Renal cortex interstitium (tissue), 11 donors: Measurements from ENCODE around the gene ADAP2. TPM values are rescaled to one million over a fixed set of nuclear protein-coding genes. Genes with fewer than 3 reads are reported as not detected.
"Not testable (repeated sequence)": the region's sequence is repeated elsewhere in the genome, so short reads cannot be mapped to it uniquely, and the experiment has no call there.

ENCODE experiments used
- DNase-seq, 11 donors: peaks; one replicate each; pipeline ENCODE4 v3.0.0-alpha.2; 2013; ENCODE audit warnings: low read depth in 9 of 11, low spot score in 4 of 11; ENCODE audit errors: extremely low read depth in 1 of 11
- polyA plus RNA-seq, 3 donors: library from polyadenylated mRNA; unstranded; fragments of 120-200 nt; gene quantifications; one replicate each; pipeline ENCODE4 v1.2.1, GENCODE V29; 2013; ENCODE audit not compliant: insufficient read length in 3 of 3

The ADAP2 gene
- polyA plus RNA-seq, 3 donors = 2.2 to 4.6 (median 4.0) TPM

GRCh38 chr17:30961209-30962188 is 39.8 kb downstream of the ADAP2 start:
- no peak for DNase-seq

- DNase-seq = not testable (repeated sequence)
Measured at GRCh38 chr17:30964312-30964711, 42.6 kb downstream of the ADAP2 start.

GRCh38 chr17:30964876-30965275 is 43.1 kb downstream of the ADAP2 start:
- DNase-seq = no peak

- no peak for DNase-seq
Measured at GRCh38 chr17:30965686-30966085, 43.9 kb downstream of the ADAP2 start.

GRCh38 chr17:30967911-30968310 is 46.2 kb downstream of the ADAP2 start:
- DNase-seq = not testable (repeated sequence)

- peak in 7 of 11 donors; percentile 15 to 65 (median 46) for DNase-seq
Measured at GRCh38 chr17:30969989-30970830, 48.5 kb downstream of the ADAP2 start.

GRCh38 chr17:30970831-30971567 is 49.3 kb downstream of the ADAP2 start, which contains the start of gene RNF135:
Gene RNF135 (plus strand): TSS chr17:30971039. CDS start chr17:30971074, 35 bp downstream.
- peak in 10 of 11 donors; percentile 35 to 77 (median 72) for DNase-seq

- DNase-seq = no peak
Measured at GRCh38 chr17:30975042-30975820, 53.5 kb downstream of the ADAP2 start.

- not testable (repeated sequence) for DNase-seq
Measured at GRCh38 chr17:30979919-30980318, 58.2 kb downstream of the ADAP2 start.

- no peak for DNase-seq
Measured at GRCh38 chr17:30981531-30982519, 60.1 kb downstream of the ADAP2 start.

GRCh38 chr17:30982855-30983254 is 61.1 kb downstream of the ADAP2 start:
- DNase-seq = no peak

- no peak for DNase-seq
Measured at GRCh38 chr17:30990458-30990857, 68.7 kb downstream of the ADAP2 start.

- no peak for DNase-seq
Measured at GRCh38 chr17:30992551-30992950, 70.8 kb downstream of the ADAP2 start.

GRCh38 chr17:30995347-30995746 is 73.6 kb downstream of the ADAP2 start:
- DNase-seq = no peak

- DNase-seq = no peak
Measured at GRCh38 chr17:30996486-30996885, 74.7 kb downstream of the ADAP2 start.

GRCh38 chr17:30997270-30997669 is 75.5 kb downstream of the ADAP2 start:
- no peak for DNase-seq

- no peak for DNase-seq
Measured at GRCh38 chr17:30997842-30998241, 76.1 kb downstream of the ADAP2 start.
